Peyer's patch (tissue), 4 donors: ENCODE data around the gene SIRT5.

Source experiments
- CTCF ChIP-seq, 6 experiments: fragments of 450-650 bp in 4 of 6; fragments of 200-600 bp in 2 of 6; sonication (generic) in 1 of 6; IDR thresholded peaks; one replicate each; pipeline ENCODE4 v1.5.1; 2017 to 2019; ENCODE audit warnings: antibody characterized with exemption in 6 of 6, mild to moderate bottlenecking in 3 of 6, moderate library complexity in 1 of 6
- POLR2A ChIP-seq, 2 donors: fragments of 450-650 bp; IDR thresholded peaks; one replicate each; pipeline ENCODE4 v1.5.1; 2017; ENCODE audit warnings: antibody characterized with exemption in 2 of 2, mild to moderate bottlenecking in 2 of 2, moderate library complexity in 2 of 2

GRCh38 chr6:13554929-13555333 is 19.5 kb upstream of the SIRT5 start:
- TF ChIP-seq CTCF (IDR thresholded peaks at IDR 0.05) (no peak), POLR2A (IDR thresholded peaks at IDR 0.05) (no peak)
